ENCODE results near the gene YBX2.
"Not testable (repeated sequence)": the region's sequence is repeated elsewhere in the genome, so short reads cannot be mapped to it uniquely, and the experiment has no call there.

The YBX2 gene

GRCh38 chr17:7294614-7295153 lies at the start of gene YBX2:
Gene YBX2, minus strand, starts transcription at chr17:7294639. Its CDS starts 139 bp downstream, at chr17:7294500.
- DNase-seq, result no peak

GRCh38 chr17:7343250-7343649 lies 48.8 kb upstream of the YBX2 start:
- no peak for DNase-seq

GRCh38 chr17:7341842-7342241 lies 47.4 kb upstream of the YBX2 start:
- DNase-seq, result no peak

- no peak for DNase-seq
Measured at GRCh38 chr17:7340179-7340578, 45.7 kb upstream of the YBX2 start.

DNA sequence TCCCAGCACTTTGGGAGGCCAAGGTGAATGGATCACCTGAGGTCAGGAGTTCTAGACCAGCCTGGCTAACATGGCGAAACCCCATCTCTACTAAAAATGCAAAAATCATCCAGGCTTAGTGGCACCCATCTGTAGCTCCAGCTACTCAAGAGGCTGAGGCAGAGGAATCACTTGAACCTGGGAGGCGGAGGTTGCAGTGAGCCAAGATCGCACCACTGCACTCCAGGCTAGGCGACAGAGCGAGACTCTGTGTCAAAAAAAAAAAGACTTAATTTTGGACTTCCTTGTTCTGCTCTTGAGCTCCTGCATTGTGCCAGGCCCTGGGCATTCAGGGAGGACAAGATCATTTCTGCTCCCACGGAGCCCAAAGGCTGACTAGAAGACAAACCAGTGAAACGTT lies 43.2 kb upstream of the YBX2 start:
- DNase-seq, result not testable (repeated sequence)

DNA sequence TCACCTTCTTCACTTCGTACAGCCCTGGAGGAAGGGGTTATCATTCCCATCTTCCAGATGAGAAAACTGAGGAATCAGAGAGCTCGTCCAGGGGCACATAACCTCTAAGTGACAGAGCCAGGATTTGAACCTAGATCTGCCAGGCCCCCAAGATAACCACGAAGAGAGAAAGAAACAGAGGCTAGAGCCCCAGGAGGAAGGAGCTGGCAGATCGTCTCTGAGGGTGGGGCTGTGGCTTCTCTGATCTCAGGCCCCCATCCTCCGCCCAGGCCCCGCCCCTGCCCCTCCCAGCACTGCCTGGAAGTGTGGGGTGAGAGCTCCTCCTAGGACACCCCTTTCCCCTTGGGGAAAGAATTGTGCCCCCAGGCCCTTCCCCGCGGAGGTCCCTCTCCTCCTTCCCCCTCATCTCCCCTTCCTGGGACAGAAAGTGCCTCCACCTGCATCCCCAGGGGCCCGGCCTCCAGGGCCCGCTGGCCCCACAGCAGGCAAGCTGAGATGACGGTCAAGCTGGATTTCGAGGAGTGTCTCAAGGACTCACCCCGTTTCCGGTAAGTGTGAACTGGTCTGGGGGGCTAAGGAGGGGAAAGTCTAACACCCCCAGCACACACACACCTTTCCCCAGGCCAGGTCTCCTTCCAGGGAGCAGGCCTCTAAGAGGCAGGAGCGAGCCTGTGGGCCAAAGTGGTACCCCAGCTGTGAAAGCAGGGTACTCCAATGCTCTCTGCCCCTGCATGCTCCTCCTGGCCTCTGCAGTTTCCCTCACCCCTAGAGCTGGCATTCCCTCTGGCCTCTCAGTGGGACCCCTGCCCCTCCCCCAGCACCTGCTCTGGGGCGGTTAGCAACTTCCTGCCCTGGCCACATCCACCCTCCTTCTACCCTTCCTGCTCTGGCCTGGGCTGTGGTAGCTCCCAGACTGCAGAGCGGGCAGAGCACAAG lies 42.1 kb upstream of the YBX2 start, which contains the start of gene ACAP1:
TSS of gene ACAP1 (plus strand) at position 290 of the 936 bp plus-strand sequence. CDS start at position 496, 206 bp downstream.
- peak; percentile 34 for DNase-seq

DNA sequence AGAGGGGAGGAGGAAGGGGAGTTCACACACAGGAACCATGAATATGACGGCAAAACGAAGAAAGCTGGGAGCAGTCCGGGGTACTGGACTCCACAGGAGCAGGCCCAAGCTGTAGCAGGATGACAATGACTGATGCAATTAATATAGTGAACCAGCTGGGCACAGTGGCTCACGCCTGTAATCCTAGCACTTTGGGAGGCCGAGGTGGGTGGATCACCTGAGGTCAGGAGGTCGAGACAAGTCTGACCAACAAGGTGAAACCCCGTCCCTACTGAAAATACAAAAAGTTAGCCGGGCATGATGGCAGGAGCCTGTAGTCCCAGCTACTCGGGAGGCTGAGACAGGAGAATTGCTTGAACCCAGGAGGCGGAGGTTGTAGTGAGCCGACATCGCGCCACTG lies 41.3 kb upstream of the YBX2 start:
- not testable (repeated sequence) for DNase-seq

DNA sequence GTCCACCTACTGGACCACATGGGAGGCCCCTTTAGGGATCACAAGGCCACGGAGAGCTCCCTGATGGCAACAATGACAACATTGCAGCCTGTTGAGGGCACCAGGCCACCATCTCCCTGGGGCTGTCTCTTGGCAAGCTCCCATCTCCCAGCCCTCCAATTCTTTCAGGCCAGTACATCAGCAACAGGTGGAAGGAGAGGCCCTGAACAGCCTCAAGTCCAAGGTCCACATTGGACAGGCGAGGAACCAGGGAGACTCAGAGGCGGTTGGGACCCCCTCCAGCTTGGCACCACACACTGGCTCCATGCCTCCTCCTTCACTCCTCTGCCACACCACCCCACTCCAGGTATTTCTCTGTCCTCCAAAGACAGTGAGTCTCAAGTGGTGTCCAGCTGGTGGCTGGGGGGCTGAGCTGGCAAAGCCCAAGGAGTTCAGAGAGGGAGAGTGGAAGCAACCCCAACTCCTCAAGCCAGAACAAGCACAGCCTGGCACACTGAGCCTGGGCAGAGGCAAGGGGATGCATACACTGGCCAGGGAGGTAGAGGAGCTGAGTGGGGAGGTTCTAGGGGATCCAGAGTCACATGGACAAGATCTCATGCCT lies 40.6 kb upstream of the YBX2 start:
- DNase-seq, result no peak

- DNase-seq, result peak; percentile 93
Measured at GRCh38 chr17:7332600-7333069, 38.2 kb upstream of the YBX2 start.

GRCh38 chr17:7332111-7332510 lies 37.7 kb upstream of the YBX2 start:
- peak; percentile 53 for DNase-seq

GRCh38 chr17:7330638-7331015 lies 36.2 kb upstream of the YBX2 start:
- no peak for DNase-seq

- peak; percentile 95 for DNase-seq
Measured at GRCh38 chr17:7329997-7330637, 35.7 kb upstream of the YBX2 start.

GRCh38 chr17:7329374-7329996 lies 35.0 kb upstream of the YBX2 start:
- peak; percentile 99 for DNase-seq

- DNase-seq, result peak; percentile 74
Measured at GRCh38 chr17:7328840-7329373, 34.5 kb upstream of the YBX2 start, which contains the start of gene NEURL4. Gene NEURL4, minus strand, starts transcription at chr17:7329335. Its CDS starts 23 bp downstream, at chr17:7329312.

DNA sequence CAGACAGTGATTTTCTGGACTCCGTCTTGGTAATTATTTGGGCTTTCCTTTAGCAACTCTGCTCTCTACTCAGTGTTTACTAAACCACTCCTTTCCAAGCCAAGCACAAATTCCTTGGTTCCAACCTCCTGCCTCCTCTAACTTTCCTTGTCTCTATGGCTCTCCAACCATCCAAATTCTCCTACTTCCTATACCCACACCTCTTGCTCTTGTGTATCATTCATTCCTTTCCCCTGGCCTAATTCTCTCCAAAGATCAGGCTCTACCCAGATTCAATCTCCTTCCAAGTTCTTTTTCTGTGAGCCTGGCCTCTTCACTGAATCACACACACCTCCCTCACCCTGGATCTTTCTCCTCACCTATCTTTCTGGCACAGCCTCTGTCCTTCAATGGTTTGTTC lies 33.6 kb upstream of the YBX2 start:
- DNase-seq, result no peak

- no peak for DNase-seq
Measured at GRCh38 chr17:7327501-7327900, 33.1 kb upstream of the YBX2 start.

- DNase-seq, result no peak
Measured at GRCh38 chr17:7327056-7327455, 32.6 kb upstream of the YBX2 start.

DNA sequence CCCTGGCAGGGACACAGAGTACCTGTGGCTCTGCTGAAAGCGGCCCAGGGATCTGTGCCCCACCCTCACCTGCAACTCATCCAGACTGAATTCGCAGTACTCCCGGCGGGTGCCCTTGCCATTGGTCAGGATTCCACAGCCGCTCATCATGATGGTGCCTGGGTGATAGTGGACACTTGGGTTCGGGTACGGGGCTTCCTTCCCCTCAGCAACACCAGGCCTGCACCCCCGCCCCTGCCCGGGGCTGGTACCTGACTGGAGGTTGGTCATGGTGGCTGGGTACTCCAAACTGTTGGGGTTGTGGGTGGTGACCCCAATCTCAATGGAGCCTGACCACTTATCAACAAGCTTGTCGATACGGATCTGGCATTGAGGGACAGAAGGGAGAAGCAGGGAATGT lies 31.7 kb upstream of the YBX2 start:
- no peak for DNase-seq

DNA sequence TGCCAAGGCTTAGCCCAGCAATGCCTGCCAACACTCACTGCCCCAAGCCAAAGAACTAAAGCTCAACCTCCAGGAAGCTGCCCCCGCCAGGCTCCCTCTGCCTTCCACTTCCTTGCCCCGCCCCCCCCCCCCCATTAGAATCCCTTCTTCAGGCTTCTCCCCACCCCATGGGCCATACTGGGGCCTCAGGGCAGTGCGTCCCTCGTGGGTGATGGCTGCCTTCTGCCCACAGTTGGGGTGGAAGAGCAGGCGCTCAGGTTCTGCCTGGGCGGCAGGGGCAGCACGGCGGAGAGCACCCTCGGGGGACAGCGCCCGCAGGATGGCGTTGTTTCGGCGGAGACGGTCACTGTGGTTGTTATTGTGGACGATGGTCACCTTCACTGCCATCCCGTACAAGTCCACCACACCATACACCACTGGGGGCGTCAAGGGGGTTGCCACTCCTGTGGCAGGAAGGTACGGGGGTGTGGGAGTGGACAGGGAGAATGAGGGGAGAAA lies 30.6 kb upstream of the YBX2 start:
- DNase-seq, result no peak

DNA sequence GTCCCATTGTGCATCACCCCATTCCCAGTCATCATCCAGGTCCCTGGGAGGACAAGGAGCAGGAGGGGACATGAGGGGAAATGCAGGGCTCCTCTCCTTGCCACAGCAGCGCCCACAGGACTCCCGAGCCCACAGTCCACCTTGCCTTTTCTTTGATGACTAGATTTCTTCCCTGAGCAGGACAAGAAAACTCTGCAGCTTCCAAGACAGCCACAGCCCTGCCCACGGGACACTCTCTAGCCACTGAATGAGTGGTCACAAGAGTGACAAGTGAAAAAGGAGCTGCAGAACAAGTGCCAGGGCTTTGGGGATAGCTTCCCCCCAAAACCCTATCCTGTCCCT lies 30.0 kb upstream of the YBX2 start:
- DNase-seq, result no peak

GRCh38 chr17:7323731-7324437 lies 29.4 kb upstream of the YBX2 start:
- peak; percentile 37 for DNase-seq

All from OCI-M1 (cell line).